ENCODE results near the gene NOX5. TPM values are rescaled to one million over a fixed set of nuclear protein-coding genes. Genes with fewer than 3 reads are reported as not detected.

Gene NOX5
- total and polyA plus RNA-seq, 4 donors, result under 0.01 to 0.08 (median 0.01) TPM

DNA sequence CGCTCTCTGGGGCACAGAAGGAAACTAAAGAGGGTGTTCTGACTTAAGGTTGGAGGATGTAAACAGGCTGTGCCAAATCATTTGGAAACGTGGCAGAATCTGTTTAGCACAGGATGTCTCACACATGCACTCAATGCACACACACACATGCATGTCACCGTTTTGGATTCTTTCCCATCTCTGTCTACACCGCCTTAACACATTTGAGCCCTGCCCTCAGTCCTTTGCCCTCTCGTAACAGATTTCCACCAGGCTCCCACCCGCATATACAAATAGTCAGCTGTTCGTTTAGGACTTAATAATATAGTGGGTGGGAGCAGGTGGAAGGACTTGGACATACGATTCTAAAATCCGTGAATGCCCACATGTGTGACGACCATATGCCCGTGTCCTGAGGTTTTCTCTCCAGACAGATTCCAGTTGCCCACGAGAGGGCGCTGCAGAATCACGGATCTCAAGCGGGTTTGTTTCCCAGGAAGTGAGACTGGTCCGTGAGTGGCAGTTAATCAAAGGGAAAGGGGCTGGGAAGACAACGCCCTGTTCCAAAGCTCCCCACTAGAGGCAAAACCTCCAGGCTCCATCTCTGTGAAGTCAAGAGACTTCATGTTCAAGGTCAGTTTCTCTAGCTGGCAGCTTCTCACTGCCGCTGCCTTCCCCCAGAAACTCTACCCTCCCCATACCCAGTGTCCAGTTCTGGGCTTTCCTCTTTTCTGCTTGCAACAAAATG, 44.5 kb downstream of the NOX5 start:
- DNase-seq (ENCODE audit: low spot score), result peak; percentile 90
- Histone ChIP-seq H3K27ac (ENCODE audit: low read depth in 1 of 2, low read length in 2 of 2) (no peak overlapping the region), H3K36me3 (ENCODE audit: control insufficient read depth in 4 of 4, insufficient read depth in 3 of 4, low read depth in 1 of 4, low read length in 3 of 4) (no peaks in the 10 kb centered on the region), H3K4me1 (ENCODE audit: control insufficient read depth in 4 of 4, insufficient read depth in 4 of 4, low read length in 3 of 4) (peaks cover 0 to 13% (median 9%) of the 10 kb centered on the region in 4 donors), H3K27me3 (ENCODE audit: control insufficient read depth in 4 of 4, insufficient read depth in 4 of 4, low read length in 3 of 4) (no peaks in the 10 kb centered on the region), H3K9me3 (ENCODE audit: control insufficient read depth in 4 of 4, low read length in 3 of 4) (no peaks in the 10 kb centered on the region), H3K4me3 (ENCODE audit: low read depth in 1 of 3, low read length in 3 of 3) (no peak overlapping the region), H3K9ac (ENCODE audit: low read depth in 1 of 2, low read length in 2 of 2) (no peak overlapping the region)
- TF ChIP-seq EGR1 (IDR thresholded peaks at IDR 0.05; ENCODE audit: low read depth in 2 of 2) (no peak), RAD21 (IDR thresholded peaks at IDR 0.05) (peak; percentile 99 to 100), FOXA1 (IDR thresholded peaks at IDR 0.05) (no peak), FOXA2 (IDR thresholded peaks at IDR 0.05) (peak; percentile 13), TAF1 (conservative IDR thresholded peaks at IDR 0.05) (no peak), NR2F2 (IDR thresholded peaks at IDR 0.05) (no peak), HNF4G (IDR thresholded peaks at IDR 0.05) (no peak), HNF4A (conservative IDR thresholded peaks at IDR 0.05) (no peak), RXRA (IDR thresholded peaks at IDR 0.05) (no peak), GABPA (IDR thresholded peaks at IDR 0.05 in 1 of 2, conservative IDR thresholded peaks at IDR 0.05 in 1 of 2) (no peak), YY1 (IDR thresholded peaks at IDR 0.05) (peak; percentile 35), SP1 (IDR thresholded peaks at IDR 0.05) (no peak), JUND (IDR thresholded peaks at IDR 0.05) (no peak)
- TF ChIP-seq, protein P1, sequence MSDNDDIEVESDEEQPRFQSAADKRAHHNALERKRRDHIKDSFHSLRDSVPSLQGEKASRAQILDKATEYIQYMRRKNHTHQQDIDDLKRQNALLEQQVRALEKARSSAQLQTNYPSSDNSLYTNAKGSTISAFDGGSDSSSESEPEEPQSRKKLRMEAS (IDR thresholded peaks at IDR 0.05), result no peak
- TF ChIP-seq, protein P2, sequence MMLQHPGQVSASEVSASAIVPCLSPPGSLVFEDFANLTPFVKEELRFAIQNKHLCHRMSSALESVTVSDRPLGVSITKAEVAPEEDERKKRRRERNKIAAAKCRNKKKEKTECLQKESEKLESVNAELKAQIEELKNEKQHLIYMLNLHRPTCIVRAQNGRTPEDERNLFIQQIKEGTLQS (IDR thresholded peaks at IDR 0.05), result no peak
- TF ChIP-seq, protein P3, sequence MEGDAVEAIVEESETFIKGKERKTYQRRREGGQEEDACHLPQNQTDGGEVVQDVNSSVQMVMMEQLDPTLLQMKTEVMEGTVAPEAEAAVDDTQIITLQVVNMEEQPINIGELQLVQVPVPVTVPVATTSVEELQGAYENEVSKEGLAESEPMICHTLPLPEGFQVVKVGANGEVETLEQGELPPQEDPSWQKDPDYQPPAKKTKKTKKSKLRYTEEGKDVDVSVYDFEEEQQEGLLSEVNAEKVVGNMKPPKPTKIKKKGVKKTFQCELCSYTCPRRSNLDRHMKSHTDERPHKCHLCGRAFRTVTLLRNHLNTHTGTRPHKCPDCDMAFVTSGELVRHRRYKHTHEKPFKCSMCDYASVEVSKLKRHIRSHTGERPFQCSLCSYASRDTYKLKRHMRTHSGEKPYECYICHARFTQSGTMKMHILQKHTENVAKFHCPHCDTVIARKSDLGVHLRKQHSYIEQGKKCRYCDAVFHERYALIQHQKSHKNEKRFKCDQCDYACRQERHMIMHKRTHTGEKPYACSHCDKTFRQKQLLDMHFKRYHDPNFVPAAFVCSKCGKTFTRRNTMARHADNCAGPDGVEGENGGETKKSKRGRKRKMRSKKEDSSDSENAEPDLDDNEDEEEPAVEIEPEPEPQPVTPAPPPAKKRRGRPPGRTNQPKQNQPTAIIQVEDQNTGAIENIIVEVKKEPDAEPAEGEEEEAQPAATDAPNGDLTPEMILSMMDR (IDR thresholded peaks at IDR 0.05; ENCODE audit: low read depth, low read length, missing input control), result peak; percentile 90
- TF ChIP-seq, protein P4, sequence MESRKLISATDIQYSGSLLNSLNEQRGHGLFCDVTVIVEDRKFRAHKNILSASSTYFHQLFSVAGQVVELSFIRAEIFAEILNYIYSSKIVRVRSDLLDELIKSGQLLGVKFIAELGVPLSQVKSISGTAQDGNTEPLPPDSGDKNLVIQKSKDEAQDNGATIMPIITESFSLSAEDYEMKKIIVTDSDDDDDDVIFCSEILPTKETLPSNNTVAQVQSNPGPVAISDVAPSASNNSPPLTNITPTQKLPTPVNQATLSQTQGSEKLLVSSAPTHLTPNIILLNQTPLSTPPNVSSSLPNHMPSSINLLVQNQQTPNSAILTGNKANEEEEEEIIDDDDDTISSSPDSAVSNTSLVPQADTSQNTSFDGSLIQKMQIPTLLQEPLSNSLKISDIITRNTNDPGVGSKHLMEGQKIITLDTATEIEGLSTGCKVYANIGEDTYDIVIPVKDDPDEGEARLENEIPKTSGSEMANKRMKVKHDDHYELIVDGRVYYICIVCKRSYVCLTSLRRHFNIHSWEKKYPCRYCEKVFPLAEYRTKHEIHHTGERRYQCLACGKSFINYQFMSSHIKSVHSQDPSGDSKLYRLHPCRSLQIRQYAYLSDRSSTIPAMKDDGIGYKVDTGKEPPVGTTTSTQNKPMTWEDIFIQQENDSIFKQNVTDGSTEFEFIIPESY (IDR thresholded peaks at IDR 0.05), result no peak
- TF ChIP-seq, protein P5, sequence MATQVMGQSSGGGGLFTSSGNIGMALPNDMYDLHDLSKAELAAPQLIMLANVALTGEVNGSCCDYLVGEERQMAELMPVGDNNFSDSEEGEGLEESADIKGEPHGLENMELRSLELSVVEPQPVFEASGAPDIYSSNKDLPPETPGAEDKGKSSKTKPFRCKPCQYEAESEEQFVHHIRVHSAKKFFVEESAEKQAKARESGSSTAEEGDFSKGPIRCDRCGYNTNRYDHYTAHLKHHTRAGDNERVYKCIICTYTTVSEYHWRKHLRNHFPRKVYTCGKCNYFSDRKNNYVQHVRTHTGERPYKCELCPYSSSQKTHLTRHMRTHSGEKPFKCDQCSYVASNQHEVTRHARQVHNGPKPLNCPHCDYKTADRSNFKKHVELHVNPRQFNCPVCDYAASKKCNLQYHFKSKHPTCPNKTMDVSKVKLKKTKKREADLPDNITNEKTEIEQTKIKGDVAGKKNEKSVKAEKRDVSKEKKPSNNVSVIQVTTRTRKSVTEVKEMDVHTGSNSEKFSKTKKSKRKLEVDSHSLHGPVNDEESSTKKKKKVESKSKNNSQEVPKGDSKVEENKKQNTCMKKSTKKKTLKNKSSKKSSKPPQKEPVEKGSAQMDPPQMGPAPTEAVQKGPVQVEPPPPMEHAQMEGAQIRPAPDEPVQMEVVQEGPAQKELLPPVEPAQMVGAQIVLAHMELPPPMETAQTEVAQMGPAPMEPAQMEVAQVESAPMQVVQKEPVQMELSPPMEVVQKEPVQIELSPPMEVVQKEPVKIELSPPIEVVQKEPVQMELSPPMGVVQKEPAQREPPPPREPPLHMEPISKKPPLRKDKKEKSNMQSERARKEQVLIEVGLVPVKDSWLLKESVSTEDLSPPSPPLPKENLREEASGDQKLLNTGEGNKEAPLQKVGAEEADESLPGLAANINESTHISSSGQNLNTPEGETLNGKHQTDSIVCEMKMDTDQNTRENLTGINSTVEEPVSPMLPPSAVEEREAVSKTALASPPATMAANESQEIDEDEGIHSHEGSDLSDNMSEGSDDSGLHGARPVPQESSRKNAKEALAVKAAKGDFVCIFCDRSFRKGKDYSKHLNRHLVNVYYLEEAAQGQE (IDR thresholded peaks at IDR 0.05), result no peak
- WGBS, result 17% methylated on average over 18 of the region's 18 CpGs

All from liver (tissue), 9 donors.